GM20000 (cell line): ENCODE results near the gene BRPF3.
"Not testable (repeated sequence)": the region's sequence is repeated elsewhere in the genome, so short reads cannot be mapped to it uniquely, and the experiment has no call there.

Experiments
- DNase-seq: peaks from one replicate; pipeline ENCODE4 v3.0.0; 2012; ENCODE audit warnings: low spot score
- CTCF ChIP-seq: IDR thresholded peaks from 2 replicates; pipeline ENCODE4 v1.5.1; 2012; ENCODE audit warnings: mild to moderate bottlenecking, control low read depth; ENCODE audit errors: extremely low read depth, missing control alignments

Gene BRPF3

GRCh38 chr6:36210886-36211595 is 14.5 kb downstream of the BRPF3 start:
- no peak for TF ChIP-seq CTCF
- no peak for DNase-seq

GRCh38 chr6:36216559-36216958 is 20.0 kb downstream of the BRPF3 start:
- DNase-seq: no peak
- no peak for TF ChIP-seq CTCF

GRCh38 chr6:36217188-36217587 is 20.6 kb downstream of the BRPF3 start:
- no peak for TF ChIP-seq CTCF
- no peak for DNase-seq

GRCh38 chr6:36217946-36218345 is 21.4 kb downstream of the BRPF3 start:
- TF ChIP-seq CTCF: no peak

GRCh38 chr6:36218516-36218915 is 22.0 kb downstream of the BRPF3 start:
- DNase-seq: not testable (repeated sequence)

More at GRCh38 chr6:36217946-36218345, 21.4 kb downstream of the BRPF3 start:
- no peak for DNase-seq

- DNase-seq: no peak
- no peak for TF ChIP-seq CTCF
These were observed 22.5 kb downstream of the BRPF3 start for GRCh38 chr6:36219081-36219480.

GRCh38 chr6:36220226-36220625 is 23.7 kb downstream of the BRPF3 start:
- DNase-seq: no peak
- TF ChIP-seq CTCF: no peak

- no peak for DNase-seq
- TF ChIP-seq CTCF: no peak
These were observed 25.1 kb downstream of the BRPF3 start for GRCh38 chr6:36221674-36222073.
